Trophoblast cell (in vitro differentiated cells and primary cell): ENCODE results near the gene UBL4A. TPM values are rescaled to one million over a fixed set of nuclear protein-coding genes. Genes with fewer than 3 reads are reported as not detected.

Experiments used
- DNase-seq, 2 donors: peaks; one replicate each; pipeline ENCODE4 v3.0.0-alpha.2; 2016
- H2AFZ ChIP-seq: 2 replicates; pipeline ENCODE4 v1.6.1; 2013; ENCODE audit warnings: low read length, moderate library complexity, mild to moderate bottlenecking; ENCODE audit not compliant: insufficient read depth, poor library complexity
- H2AK5ac ChIP-seq: 2 replicates; pipeline ENCODE4 v1.6.1; 2013; ENCODE audit warnings: mild to moderate bottlenecking, low read length
- H2BK120ac ChIP-seq: 2 replicates; pipeline ENCODE4 v1.6.1; 2013; ENCODE audit warnings: low read length, mild to moderate bottlenecking, moderate library complexity; ENCODE audit not compliant: insufficient read depth, poor library complexity
- H2BK12ac ChIP-seq: 2 replicates; pipeline ENCODE4 v1.6.1; 2013; ENCODE audit warnings: mild to moderate bottlenecking, low read length, moderate library complexity
- H2BK5ac ChIP-seq: 2 replicates; pipeline ENCODE4 v1.6.1; 2013; ENCODE audit warnings: low read length, low read depth, moderate library complexity, mild to moderate bottlenecking; ENCODE audit not compliant: poor library complexity
- H3K14ac ChIP-seq: 2 replicates; pipeline ENCODE4 v1.6.1; 2013; ENCODE audit warnings: mild to moderate bottlenecking, low read length
- H3K18ac ChIP-seq: 2 replicates; pipeline ENCODE4 v1.6.1; 2013; ENCODE audit warnings: mild to moderate bottlenecking, low read length
- H3K23ac ChIP-seq: 2 replicates; pipeline ENCODE4 v1.6.1; 2013; ENCODE audit warnings: low read length
- H3K27ac ChIP-seq: 2 replicates; pipeline ENCODE4 v1.5.1; 2013; ENCODE audit warnings: low read depth, mild to moderate bottlenecking, inconsistent platforms, low read length, moderate library complexity
- H3K27me3 ChIP-seq: 2 replicates; pipeline ENCODE4 v1.6.1; 2013; ENCODE audit warnings: inconsistent platforms, mild to moderate bottlenecking, low read length, moderate library complexity; ENCODE audit not compliant: insufficient read depth
- H3K36me3 ChIP-seq, 2 experiments: 1 replicate in 1 of 2; 2 replicates in 1 of 2; pipeline ENCODE4 v1.6.1; 2013; ENCODE audit warnings: low read length in 2 of 2, mild to moderate bottlenecking in 2 of 2, moderate library complexity in 1 of 2; ENCODE audit not compliant: insufficient read depth in 2 of 2, control insufficient read depth in 1 of 2
- H3K4ac ChIP-seq: 2 replicates; pipeline ENCODE4 v1.6.1; 2013; ENCODE audit warnings: low read depth, mild to moderate bottlenecking, low read length, moderate library complexity
- H3K4me1 ChIP-seq, 2 experiments: 1 replicate in 1 of 2; 2 replicates in 1 of 2; pipeline ENCODE4 v1.6.1; 2013; ENCODE audit warnings: low read length in 2 of 2, mild to moderate bottlenecking in 2 of 2, moderate library complexity in 1 of 2; ENCODE audit not compliant: insufficient read depth in 2 of 2, control insufficient read depth in 1 of 2
- H3K4me2 ChIP-seq: 2 replicates; pipeline ENCODE4 v1.6.1; 2013; ENCODE audit warnings: inconsistent platforms, mild to moderate bottlenecking, low read length, moderate library complexity
- H3K4me3 ChIP-seq: 2 replicates; pipeline ENCODE4 v1.5.1; 2013; ENCODE audit warnings: mild to moderate bottlenecking, low read depth, low read length, inconsistent platforms
- H3K79me1 ChIP-seq: one replicate; pipeline ENCODE4 v1.6.1; 2013; ENCODE audit warnings: low read length
- H3K79me2 ChIP-seq: 2 replicates; pipeline ENCODE4 v1.6.1; 2013; ENCODE audit warnings: low read length, mild to moderate bottlenecking; ENCODE audit not compliant: control insufficient read depth, insufficient read depth, poor library complexity
- H3K9ac ChIP-seq: 2 replicates; pipeline ENCODE4 v1.6.1; 2013; ENCODE audit warnings: mild to moderate bottlenecking, low read length
- H3K9me3 ChIP-seq: 2 replicates; pipeline ENCODE4 v1.6.1; 2013; ENCODE audit warnings: low read depth, mild to moderate bottlenecking, control low read depth, inconsistent platforms, low read length; ENCODE audit not compliant: insufficient read depth
- H4K12ac ChIP-seq: 2 replicates; pipeline ENCODE4 v1.6.1; 2013; ENCODE audit warnings: low read depth, mild to moderate bottlenecking, low read length, moderate library complexity
- H4K8ac ChIP-seq: 2 replicates; pipeline ENCODE4 v1.6.1; 2013; ENCODE audit warnings: low read depth, mild to moderate bottlenecking, low read length, moderate library complexity
- H4K91ac ChIP-seq: one replicate; pipeline ENCODE4 v1.6.1; 2013; ENCODE audit warnings: low read depth, mild to moderate bottlenecking, low read length, moderate library complexity
- WGBS: extraction: QIAGEN DNeasy Blood & Tissue Kit; methylation state at CpG from one replicate; pipeline ENCODE4 v1.1.7; 2013; ENCODE audit warnings: missing lambda C conversion rate; ENCODE audit not compliant: insufficient read length, insufficient coverage; ENCODE audit errors: extremely low coverage; 5-methylcytosine and 5-hydroxymethylcytosine counted together
- polyA plus RNA-seq: library from polyadenylated mRNA; stranded (reverse); fragments of 200-250 nt; gene quantifications from 2 replicates; pipeline ENCODE4 v1.2.3, GENCODE V29; 2013

Gene UBL4A
- polyA plus RNA-seq = 19.4 and 19.6 TPM in 2 replicates

DNA sequence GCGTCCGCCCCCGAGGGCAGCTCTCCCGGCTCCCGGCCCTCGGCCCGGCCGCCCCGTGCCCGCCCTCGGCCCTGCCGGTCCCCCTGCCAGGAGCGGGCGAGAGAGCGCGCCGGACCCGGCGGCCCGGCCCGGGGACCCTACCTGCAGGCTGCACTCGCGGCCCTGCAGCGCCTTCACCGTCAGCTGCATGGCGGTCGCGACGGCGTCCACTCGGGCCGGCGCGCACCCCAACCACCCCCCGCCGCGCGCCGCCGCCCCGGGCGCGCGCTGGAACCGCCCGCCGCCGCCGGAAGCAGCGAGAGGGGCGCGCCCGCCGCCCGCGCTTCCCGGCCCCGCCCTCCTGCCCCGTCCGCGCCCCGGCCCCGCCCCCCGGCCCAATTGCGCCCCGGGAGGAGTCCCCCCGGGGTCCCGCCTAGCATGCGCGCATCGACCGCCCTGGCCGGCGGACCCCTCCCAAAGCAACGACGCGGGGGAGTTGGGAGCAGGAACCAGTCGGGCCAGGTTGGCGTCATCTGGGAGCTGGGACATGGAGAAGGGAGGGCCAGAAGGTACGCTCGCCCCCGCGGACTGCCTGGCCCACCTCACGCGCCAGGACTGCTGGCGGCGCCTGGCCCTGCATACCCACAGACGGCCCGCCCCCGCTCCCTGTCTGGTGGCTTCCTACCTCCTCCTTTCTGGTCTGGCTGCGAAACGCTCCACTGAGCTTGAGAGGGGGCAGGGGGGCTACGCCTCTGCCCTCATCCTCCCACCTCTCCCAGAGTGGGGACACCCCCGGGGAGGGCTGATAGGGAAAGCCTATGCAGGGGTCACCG lies at the start of gene UBL4A:
UBL4A (minus strand) TSS at position 220 of the 812 bp plus-strand sequence; CDS start at position 189, 31 bp downstream.
- peak within 1 kb of the TSS; percentile 83 for H3K4me2 ChIP-seq
- peaks cover 16% of the 10 kb centered on the region for H3K79me2 ChIP-seq
- H3K18ac ChIP-seq = peak within 1 kb of the TSS; percentile 92
- peaks cover 17% of the 10 kb centered on the region for H3K79me1 ChIP-seq
- peaks cover 1% of the 10 kb centered on the region for H3K9me3 ChIP-seq
- peak within 1 kb of the TSS; percentile 92 for H2BK120ac ChIP-seq
- peak within 1 kb of the TSS; percentile 90 for H3K14ac ChIP-seq
- H3K27ac ChIP-seq = peak within 1 kb of the TSS; percentile 93
- H3K4me3 ChIP-seq = peak within 1 kb of the TSS; percentile 83
- H3K27me3 ChIP-seq = no peaks in the 10 kb centered on the region
- peak within 1 kb of the TSS; percentile 80 for H2BK5ac ChIP-seq
- WGBS = no CpG with 5 or more reads among the region's 95 CpGs
- H2AFZ ChIP-seq = peak within 1 kb of the TSS; percentile 66
- peak within 1 kb of the TSS; percentile 88 for H2AK5ac ChIP-seq
- peak within 1 kb of the TSS; percentile 87 for H4K8ac ChIP-seq
- no peak within 1 kb of the TSS for H3K23ac ChIP-seq
- H2BK12ac ChIP-seq = peak within 1 kb of the TSS; percentile 37
- peaks cover 31 to 34% of the 10 kb centered on the region in 2 experiments for H3K36me3 ChIP-seq
- H3K9ac ChIP-seq = peak within 1 kb of the TSS; percentile 87
- H4K91ac ChIP-seq = peak within 1 kb of the TSS; percentile 96
- H3K4me1 ChIP-seq = peaks cover 20 to 22% of the 10 kb centered on the region in 2 experiments
- DNase-seq = peak; percentile 44 to 49
- peak within 1 kb of the TSS; percentile 88 for H3K4ac ChIP-seq
- H4K12ac ChIP-seq = peak within 1 kb of the TSS; percentile 64

DNA sequence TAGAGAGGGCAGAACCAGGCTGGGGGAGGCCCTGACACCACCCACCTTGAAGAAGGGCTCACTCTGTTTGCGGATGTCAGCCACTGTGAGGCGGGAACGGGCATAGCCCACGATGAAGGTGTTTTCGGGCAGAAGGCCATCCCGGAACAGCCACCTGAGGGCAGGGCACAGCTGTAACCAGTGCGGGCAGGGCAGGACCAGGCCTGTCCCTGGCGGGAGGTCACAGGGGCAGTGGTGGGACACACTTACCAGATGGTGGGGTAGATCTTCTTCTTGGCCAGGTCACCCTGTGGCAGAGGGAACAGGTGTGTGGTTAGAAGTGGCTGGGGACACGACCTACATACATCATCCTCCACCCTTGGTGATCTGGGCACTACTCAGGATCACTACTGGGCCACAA lies 49.5 kb upstream of the UBL4A start:
- no peak overlapping the region for H3K9ac ChIP-seq
- no peaks in the 10 kb centered on the region for H3K27me3 ChIP-seq
- no peak overlapping the region for H4K8ac ChIP-seq

DNA sequence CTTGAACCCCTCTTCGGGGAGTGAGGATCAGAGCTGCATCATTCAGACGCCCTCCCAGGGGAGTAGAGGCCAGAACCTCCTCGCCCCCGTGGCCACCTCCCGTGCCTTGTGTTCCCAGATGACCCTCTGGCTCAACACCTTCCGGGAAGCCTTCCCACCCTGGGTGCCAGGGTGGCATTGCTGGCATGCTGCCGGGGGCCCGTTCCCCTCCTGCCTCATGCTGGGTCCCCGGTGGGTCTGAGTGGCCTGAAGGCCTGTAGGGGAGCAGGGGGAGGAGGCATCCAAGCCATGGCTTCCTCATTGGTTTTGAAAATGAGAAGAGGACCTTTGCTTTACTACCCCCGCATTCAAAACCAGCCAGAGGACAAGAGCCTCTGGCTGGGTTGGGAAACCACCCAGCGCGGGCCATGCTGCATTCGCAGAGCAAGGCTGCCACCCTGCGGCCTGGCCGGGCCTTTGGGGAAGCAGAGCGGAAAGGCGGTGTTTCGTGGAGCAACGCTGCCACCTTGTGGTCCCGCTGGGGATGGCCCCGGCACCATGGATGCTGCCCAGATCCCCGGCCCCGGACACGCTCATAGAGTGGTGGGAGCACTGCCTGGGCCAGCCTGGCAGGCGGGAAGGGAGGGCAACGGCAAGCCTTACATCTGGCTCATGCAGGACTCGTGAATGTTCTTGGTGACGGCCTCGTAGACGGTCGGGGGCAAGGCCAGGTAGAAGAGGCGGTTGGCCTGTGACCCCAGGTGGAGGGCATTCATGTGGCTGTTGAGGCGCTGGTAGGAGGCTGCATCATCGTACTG lies 48.3 kb upstream of the UBL4A start:
- no peak overlapping the region for H3K4me2 ChIP-seq
- H3K27ac ChIP-seq = peak overlapping the region; percentile 35
- no peaks in the 10 kb centered on the region for H3K79me2 ChIP-seq
- no peak overlapping the region for H2BK120ac ChIP-seq
- DNase-seq = peak; percentile 73 to 93
- H4K8ac ChIP-seq = peak overlapping the region; percentile 49
- no peak overlapping the region for H3K4me3 ChIP-seq
- H3K36me3 ChIP-seq = peaks cover 44 to 49% of the 10 kb centered on the region in 2 experiments
- H3K9me3 ChIP-seq = no peaks in the 10 kb centered on the region
- H2AK5ac ChIP-seq = peak overlapping the region; percentile 81
- WGBS = no CpG with 5 or more reads among the region's 34 CpGs
- H2BK12ac ChIP-seq = no peak overlapping the region
- peaks cover 11% of the 10 kb centered on the region for H3K79me1 ChIP-seq
- H3K14ac ChIP-seq = no peak overlapping the region
- H2AFZ ChIP-seq = no peak overlapping the region
- H3K23ac ChIP-seq = no peak overlapping the region
- H3K9ac ChIP-seq = no peak overlapping the region
- H3K4me1 ChIP-seq = peaks cover 11 to 16% of the 10 kb centered on the region in 2 experiments
- no peak overlapping the region for H4K12ac ChIP-seq
- peak overlapping the region; percentile 12 for H3K4ac ChIP-seq
- H3K27me3 ChIP-seq = no peaks in the 10 kb centered on the region
- H2BK5ac ChIP-seq = peak overlapping the region; percentile 36
- H4K91ac ChIP-seq = peak overlapping the region; percentile 39
- no peak overlapping the region for H3K18ac ChIP-seq

More for the DNA sequence above, 49.5 kb upstream of the UBL4A start:
- Histone ChIP-seq H2BK120ac (no peak overlapping the region), H3K14ac (no peak overlapping the region), H2AFZ (no peak overlapping the region), H2BK5ac (no peak overlapping the region), H3K4ac (no peak overlapping the region), H3K4me2 (no peak overlapping the region), H3K4me1 (peaks cover 9 to 17% of the 10 kb centered on the region in 2 experiments), H2AK5ac (no peak overlapping the region), H3K4me3 (no peak overlapping the region), H3K79me1 (peaks cover 12% of the 10 kb centered on the region), H3K9me3 (no peaks in the 10 kb centered on the region), H3K18ac (no peak overlapping the region), H3K79me2 (peaks cover 2% of the 10 kb centered on the region), H3K23ac (no peak overlapping the region), H3K36me3 (peaks cover 46 to 51% of the 10 kb centered on the region in 2 experiments), H3K27ac (no peak overlapping the region), H4K12ac (no peak overlapping the region), H4K91ac (no peak overlapping the region), H2BK12ac (no peak overlapping the region)
- no peak for DNase-seq
- WGBS = no CpG with 5 or more reads among the region's 9 CpGs

DNA sequence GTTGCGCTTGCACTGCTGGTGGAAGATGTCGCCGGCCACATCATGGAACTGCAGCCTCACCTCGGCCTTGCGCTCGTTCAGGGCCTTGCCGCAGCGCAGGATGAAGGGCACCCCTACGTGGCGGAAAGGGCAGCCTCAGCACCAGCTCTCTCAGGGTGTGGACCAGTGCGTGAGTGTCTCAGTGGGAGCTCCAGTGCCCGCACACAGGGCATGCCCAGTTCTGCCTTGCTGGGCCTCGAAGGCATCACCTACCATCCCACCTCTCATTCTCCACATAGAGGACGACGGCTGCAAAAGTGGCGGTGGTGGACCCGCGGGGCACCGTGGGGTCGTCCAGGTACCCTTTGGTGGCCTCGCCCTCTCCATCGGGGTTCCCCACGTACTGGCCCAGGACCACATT lies 46.3 kb upstream of the UBL4A start:
- H2BK120ac ChIP-seq = no peak overlapping the region
- H4K12ac ChIP-seq = no peak overlapping the region
- peaks cover 42 to 46% of the 10 kb centered on the region in 2 experiments for H3K36me3 ChIP-seq
- no CpG with 5 or more reads among the region's 23 CpGs for WGBS
- no peak overlapping the region for H3K14ac ChIP-seq
- H3K4me1 ChIP-seq = peaks cover 15 to 18% of the 10 kb centered on the region in 2 experiments
- H3K23ac ChIP-seq = no peak overlapping the region
- H4K91ac ChIP-seq = no peak overlapping the region
- H4K8ac ChIP-seq = no peak overlapping the region
- H3K9ac ChIP-seq = no peak overlapping the region
- no peaks in the 10 kb centered on the region for H3K9me3 ChIP-seq
- no peak overlapping the region for H2AK5ac ChIP-seq
- no peak overlapping the region for H3K4me2 ChIP-seq
- H2AFZ ChIP-seq = no peak overlapping the region
- H3K27me3 ChIP-seq = no peaks in the 10 kb centered on the region
- H3K4me3 ChIP-seq = no peak overlapping the region
- peaks cover 13% of the 10 kb centered on the region for H3K79me1 ChIP-seq
- H2BK5ac ChIP-seq = no peak overlapping the region
- no peak overlapping the region for H2BK12ac ChIP-seq
- no peak overlapping the region for H3K27ac ChIP-seq
- no peaks in the 10 kb centered on the region for H3K79me2 ChIP-seq
- H3K4ac ChIP-seq = no peak overlapping the region
- DNase-seq = no peak
- H3K18ac ChIP-seq = no peak overlapping the region
